ENCODE data around the gene GHR.

GHR gene

DNA sequence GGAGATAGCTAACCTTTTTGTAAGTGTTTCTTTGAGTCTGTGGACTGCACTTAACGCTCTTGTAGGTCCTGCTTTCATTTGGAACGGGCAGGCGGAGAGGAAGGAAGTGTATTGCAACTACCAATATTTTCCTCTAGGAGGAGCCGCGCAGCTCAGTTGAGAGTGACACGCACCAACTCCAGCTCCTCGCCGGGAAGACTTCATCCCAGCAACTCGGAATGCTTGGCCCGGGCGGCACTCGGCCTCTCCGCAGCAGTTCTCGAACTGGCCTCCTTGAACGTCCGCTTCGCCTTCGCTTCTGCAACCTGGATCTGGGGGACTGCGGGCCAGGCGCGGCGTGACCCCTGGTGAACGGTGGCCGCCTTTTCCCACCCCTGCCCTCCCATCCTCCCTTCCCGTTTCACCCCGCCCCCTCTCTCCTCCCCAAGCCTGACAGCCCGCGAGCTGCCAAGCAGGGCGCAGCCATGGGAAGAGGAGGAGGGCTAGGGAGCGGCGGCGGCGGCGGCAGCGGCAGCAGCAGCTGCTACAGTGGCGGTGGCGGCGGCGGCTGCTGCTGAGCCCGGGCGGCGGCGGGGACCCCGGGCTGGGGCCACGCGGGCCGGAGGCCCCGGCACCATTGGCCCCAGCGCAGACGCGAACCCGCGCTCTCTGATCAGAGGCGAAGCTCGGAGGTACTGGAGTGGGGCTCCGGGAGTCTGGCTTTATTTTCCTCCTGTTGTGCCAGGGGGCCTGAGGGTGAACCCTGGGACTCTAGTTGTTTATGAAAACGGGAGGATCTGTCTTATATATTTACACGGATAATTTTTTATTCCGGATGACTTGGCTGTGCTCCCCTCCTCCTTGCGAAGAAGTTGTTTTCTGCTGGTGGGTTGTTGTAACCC lies at the start of gene GHR:
GHR (plus strand) TSS at position 155 of the 881 bp plus-strand sequence. CDS start 142,436 bp downstream, outside the sequence.
- H3K36me3 ChIP-seq, result no peaks in the 10 kb centered on the region
- H3K9ac ChIP-seq, result peak within 1 kb of the TSS in 1 of 11 experiments; percentile 13; a peak in 1 of 22 replicates
- peaks cover 16 to 29% (median 23%) of the 10 kb centered on the region in 11 experiments; a peak in 21 of 22 replicates for H3K9me3 ChIP-seq (replicated peaks in 1 of 11)
- H3K4me1 ChIP-seq, result no peaks in the 10 kb centered on the region
- peak within 1 kb of the TSS in 8 of 10 experiments; percentile 27 to 61 (median 46); a peak in 14 of 20 replicates for H3K4me3 ChIP-seq
- peak within 1 kb of the TSS; percentile 10 to 73 (median 41); a peak in 17 of 22 replicates for H3K4me2 ChIP-seq
- no peaks in the 10 kb centered on the region for H4K20me1 ChIP-seq
- H3K27me3 ChIP-seq, result peaks cover 22 to 38% (median 32%) of the 10 kb centered on the region in 11 experiments
- H3K27ac ChIP-seq, result no peak within 1 kb of the TSS
- no peak for TF ChIP-seq Cebpa-rat (IDR thresholded peaks at IDR 0.05)

DNA sequence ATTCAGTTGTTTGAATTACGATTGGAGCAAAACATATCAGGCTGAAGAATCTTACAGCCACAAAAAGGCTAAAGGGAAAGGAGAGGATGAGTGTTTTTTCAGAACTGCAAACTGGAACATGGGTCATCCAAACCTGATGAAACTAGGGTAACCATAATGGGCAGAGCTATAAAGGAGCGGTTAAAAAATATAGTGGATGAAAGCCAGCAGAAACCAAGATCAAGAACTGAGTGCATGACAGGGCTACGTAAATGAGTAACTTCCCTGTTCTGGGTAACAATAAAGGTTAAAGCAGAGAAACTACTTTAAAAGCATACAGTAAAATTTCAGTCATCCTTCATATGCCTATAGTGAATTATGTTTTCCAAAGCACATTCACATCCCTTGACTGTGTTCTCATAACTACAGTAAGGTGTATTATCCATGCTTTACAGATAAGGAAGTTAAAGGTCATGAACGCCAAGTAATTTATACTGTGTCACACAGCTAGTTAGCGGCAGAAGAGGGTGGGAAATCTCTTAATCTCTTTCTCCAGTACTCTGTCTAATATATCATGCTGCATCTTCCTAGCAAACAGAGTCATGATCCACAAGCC lies 48.5 kb upstream of the GHR start:
- no peak overlapping the region for H3K9ac ChIP-seq
- no peak overlapping the region for H3K4me3 ChIP-seq
- no peak for TF ChIP-seq Cebpa-rat (IDR thresholded peaks at IDR 0.05)
- no peaks in the 10 kb centered on the region for H3K27me3 ChIP-seq
- H4K20me1 ChIP-seq, result no peaks in the 10 kb centered on the region
- no peak overlapping the region for H3K27ac ChIP-seq
- H3K4me2 ChIP-seq, result no peak overlapping the region
- no peaks in the 10 kb centered on the region for H3K4me1 ChIP-seq
- no peaks in the 10 kb centered on the region for H3K36me3 ChIP-seq
- H3K9me3 ChIP-seq (replicated peaks in 1 of 11), result peaks cover 0 to 12% (median 7%) of the 10 kb centered on the region in 11 experiments; a peak in 10 of 22 replicates

DNA sequence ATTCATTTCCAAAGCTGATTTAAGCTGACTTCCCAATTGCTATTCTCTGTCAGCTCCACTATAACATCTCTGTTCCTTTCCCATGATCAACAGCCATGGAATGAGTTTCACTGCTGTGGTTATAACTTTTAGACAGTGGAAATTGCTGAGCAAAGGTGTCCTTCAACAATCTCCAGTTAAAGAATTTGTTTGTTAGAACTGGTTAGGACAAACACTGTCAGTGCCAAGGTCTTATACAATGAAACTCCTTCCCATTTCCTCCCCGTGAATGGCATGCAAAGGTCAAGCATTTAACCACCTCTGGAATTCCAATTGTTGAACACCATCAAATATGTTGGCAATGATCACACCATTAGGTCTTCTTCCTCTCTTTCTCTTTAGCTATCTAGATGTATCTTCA lies 45.7 kb upstream of the GHR start:
- no peaks in the 10 kb centered on the region for H3K27me3 ChIP-seq
- no peak overlapping the region for H3K27ac ChIP-seq
- H3K4me2 ChIP-seq, result no peak overlapping the region
- no peak overlapping the region for H3K9ac ChIP-seq
- H3K9me3 ChIP-seq (replicated peaks in 1 of 11), result peaks cover 0 to 12% (median 7%) of the 10 kb centered on the region in 11 experiments; a peak in 10 of 22 replicates
- no peaks in the 10 kb centered on the region for H3K36me3 ChIP-seq
- no peaks in the 10 kb centered on the region for H4K20me1 ChIP-seq
- no peak for TF ChIP-seq Cebpa-rat (IDR thresholded peaks at IDR 0.05)
- H3K4me1 ChIP-seq, result no peaks in the 10 kb centered on the region
- H3K4me3 ChIP-seq, result no peak overlapping the region

DNA sequence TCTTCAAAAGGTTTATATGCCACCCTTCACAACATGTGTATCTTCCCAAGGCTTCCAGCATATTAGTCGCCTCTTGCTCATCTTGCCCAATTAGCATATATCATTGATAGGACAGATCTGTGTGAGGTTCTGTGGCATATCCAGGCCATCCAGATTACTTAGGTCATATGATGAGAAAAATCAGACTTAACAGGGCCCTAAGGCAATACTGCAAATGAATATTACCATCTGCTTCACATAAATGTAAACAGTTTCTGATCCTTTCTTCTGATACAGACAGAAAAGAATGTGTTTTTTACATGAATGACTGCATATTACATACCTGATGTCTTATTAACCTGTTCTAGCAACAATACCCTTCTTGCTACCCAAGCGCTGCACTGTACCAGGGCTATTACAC lies 41.3 kb upstream of the GHR start:
- no peaks in the 10 kb centered on the region for H3K36me3 ChIP-seq
- H4K20me1 ChIP-seq, result no peaks in the 10 kb centered on the region
- no peaks in the 10 kb centered on the region for H3K4me1 ChIP-seq
- H3K9ac ChIP-seq, result no peak overlapping the region
- no peak overlapping the region for H3K27ac ChIP-seq
- no peak for TF ChIP-seq Cebpa-rat (IDR thresholded peaks at IDR 0.05)
- no peak overlapping the region for H3K4me2 ChIP-seq
- H3K27me3 ChIP-seq, result no peaks in the 10 kb centered on the region
- H3K4me3 ChIP-seq, result no peak overlapping the region
- no peaks in the 10 kb centered on the region for H3K9me3 ChIP-seq (replicated peaks in 1 of 11)

DNA sequence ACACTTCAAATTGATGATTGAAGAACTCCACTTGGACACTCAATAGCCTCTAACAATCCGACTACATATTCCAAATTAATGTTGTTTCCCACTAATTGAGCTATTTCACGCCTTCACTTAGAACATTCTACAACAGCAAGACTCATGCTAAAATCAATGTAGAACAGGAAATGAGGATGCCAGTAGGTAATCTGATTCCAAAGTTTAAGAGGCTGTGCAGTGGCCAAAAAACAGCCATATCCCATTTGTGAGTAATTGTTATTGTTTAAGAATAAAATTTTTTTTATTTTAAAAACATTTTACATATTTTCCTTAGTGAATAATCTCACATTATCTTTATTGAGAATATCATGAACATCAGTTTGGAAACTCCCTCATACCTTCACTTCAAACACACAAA lies 35.7 kb upstream of the GHR start:
- H3K4me2 ChIP-seq, result no peak overlapping the region
- no peak overlapping the region for H3K4me3 ChIP-seq
- no peak for TF ChIP-seq Cebpa-rat (IDR thresholded peaks at IDR 0.05)
- H3K27ac ChIP-seq, result no peak overlapping the region
- no peaks in the 10 kb centered on the region for H4K20me1 ChIP-seq
- no peaks in the 10 kb centered on the region for H3K27me3 ChIP-seq
- H3K9me3 ChIP-seq (replicated peaks in 1 of 11), result peaks cover 3 to 10% (median 3%) of the 10 kb centered on the region in 11 experiments
- H3K36me3 ChIP-seq, result peaks cover 0 to 1% (median 0%) of the 10 kb centered on the region in 11 experiments; a peak in 1 of 22 replicates
- no peaks in the 10 kb centered on the region for H3K4me1 ChIP-seq
- H3K9ac ChIP-seq, result no peak overlapping the region

GRCh38 chr5:42390115-42390514 lies 33.1 kb upstream of the GHR start:
- no peaks in the 10 kb centered on the region for H4K20me1 ChIP-seq
- no peak overlapping the region for H3K4me2 ChIP-seq
- H3K4me3 ChIP-seq, result no peak overlapping the region
- no peaks in the 10 kb centered on the region for H3K27me3 ChIP-seq
- H3K9ac ChIP-seq, result no peak overlapping the region
- peaks cover 0 to 4% (median 0%) of the 10 kb centered on the region in 11 experiments; a peak in 2 of 22 replicates for H3K36me3 ChIP-seq
- no peak for TF ChIP-seq Cebpa-rat (IDR thresholded peaks at IDR 0.05)
- no peaks in the 10 kb centered on the region for H3K4me1 ChIP-seq
- no peak overlapping the region for H3K27ac ChIP-seq
- peaks cover 13 to 24% (median 18%) of the 10 kb centered on the region in 11 experiments for H3K9me3 ChIP-seq (replicated peaks in 1 of 11)

DNA sequence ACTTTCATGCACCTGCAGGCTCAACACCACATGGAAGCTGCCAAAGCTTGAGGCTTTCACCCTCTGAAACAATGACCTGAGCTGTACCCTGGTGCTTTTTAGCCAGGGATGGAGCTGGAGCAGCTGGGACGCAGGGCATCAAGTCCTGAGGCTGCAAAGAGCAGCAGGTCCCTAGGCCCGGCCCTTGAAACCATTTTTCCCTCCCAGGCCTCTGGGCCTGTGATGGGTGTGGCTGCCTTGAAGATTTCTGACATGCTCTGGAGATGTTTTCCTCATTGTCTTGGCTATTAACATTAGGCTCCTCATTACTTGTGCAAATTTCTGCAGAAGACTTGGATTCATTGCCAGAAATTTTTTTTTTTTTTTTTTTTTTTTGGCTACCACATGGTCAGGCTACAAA lies 30.3 kb upstream of the GHR start:
- no peak overlapping the region for H3K27ac ChIP-seq
- H3K9me3 ChIP-seq (replicated peaks in 1 of 11), result peaks cover 18 to 38% (median 27%) of the 10 kb centered on the region in 11 experiments
- H3K4me3 ChIP-seq, result no peak overlapping the region; a peak in 1 of 20 replicates
- H4K20me1 ChIP-seq, result no peaks in the 10 kb centered on the region
- no peak overlapping the region for H3K4me2 ChIP-seq
- no peak overlapping the region for H3K9ac ChIP-seq
- H3K27me3 ChIP-seq, result no peaks in the 10 kb centered on the region
- TF ChIP-seq Cebpa-rat (IDR thresholded peaks at IDR 0.05), result no peak
- no peaks in the 10 kb centered on the region for H3K4me1 ChIP-seq
- peaks cover 0 to 4% (median 0%) of the 10 kb centered on the region in 11 experiments; a peak in 2 of 22 replicates for H3K36me3 ChIP-seq

GRCh38 chr5:42396111-42396510 lies 27.1 kb upstream of the GHR start:
- H3K4me1 ChIP-seq, result no peaks in the 10 kb centered on the region
- H4K20me1 ChIP-seq, result no peaks in the 10 kb centered on the region
- H3K4me3 ChIP-seq, result no peak overlapping the region
- H3K27me3 ChIP-seq, result no peaks in the 10 kb centered on the region
- peaks cover 0 to 4% (median 0%) of the 10 kb centered on the region in 11 experiments; a peak in 2 of 22 replicates for H3K36me3 ChIP-seq
- H3K27ac ChIP-seq, result no peak overlapping the region
- peaks cover 18 to 38% (median 27%) of the 10 kb centered on the region in 11 experiments for H3K9me3 ChIP-seq (replicated peaks in 1 of 11)
- H3K9ac ChIP-seq, result no peak overlapping the region
- no peak for TF ChIP-seq Cebpa-rat (IDR thresholded peaks at IDR 0.05)
- no peak overlapping the region for H3K4me2 ChIP-seq

- Histone ChIP-seq H3K27ac (no peak overlapping the region), H3K4me3 (no peak overlapping the region), H4K20me1 (no peaks in the 10 kb centered on the region), H3K4me1 (no peaks in the 10 kb centered on the region), H3K9me3 (replicated peaks in 1 of 11) (peaks cover 18 to 31% (median 26%) of the 10 kb centered on the region in 11 experiments), H3K27me3 (no peaks in the 10 kb centered on the region), H3K9ac (no peak overlapping the region), H3K4me2 (no peak overlapping the region), H3K36me3 (peaks cover 0 to 4% (median 0%) of the 10 kb centered on the region in 11 experiments; a peak in 2 of 22 replicates)
- no peak for TF ChIP-seq Cebpa-rat (IDR thresholded peaks at IDR 0.05)
Measured at GRCh38 chr5:42397267-42397666, 26.0 kb upstream of the GHR start.

Data from BLaER1 treated with 17β-estradiol and CSF1 and Interleukin-3, amounts not matched to agents 10 nM and 100 nM (cell line).